DND-41 (cell line): Measurements from ENCODE around the gene TMTC2.

ENCODE experiments used
- EZH2 ChIP-seq: IDR thresholded peaks from 3 replicates; pipeline ENCODE4 v1.6.1; 2012; ENCODE audit warnings: borderline replicate concordance, low read depth, mild to moderate bottlenecking, moderate library complexity, low read length, inconsistent platforms; ENCODE audit not compliant: severe bottlenecking
- TF ChIP-seq, protein P1 (sequence below): IDR thresholded peaks from 2 replicates; pipeline ENCODE4 v1.5.1; 2012; ENCODE audit warnings: borderline replicate concordance, low read length, moderate library complexity, mild to moderate bottlenecking; ENCODE audit not compliant: poor library complexity, severe bottlenecking; ENCODE audit errors: extremely low read depth

DNA sequence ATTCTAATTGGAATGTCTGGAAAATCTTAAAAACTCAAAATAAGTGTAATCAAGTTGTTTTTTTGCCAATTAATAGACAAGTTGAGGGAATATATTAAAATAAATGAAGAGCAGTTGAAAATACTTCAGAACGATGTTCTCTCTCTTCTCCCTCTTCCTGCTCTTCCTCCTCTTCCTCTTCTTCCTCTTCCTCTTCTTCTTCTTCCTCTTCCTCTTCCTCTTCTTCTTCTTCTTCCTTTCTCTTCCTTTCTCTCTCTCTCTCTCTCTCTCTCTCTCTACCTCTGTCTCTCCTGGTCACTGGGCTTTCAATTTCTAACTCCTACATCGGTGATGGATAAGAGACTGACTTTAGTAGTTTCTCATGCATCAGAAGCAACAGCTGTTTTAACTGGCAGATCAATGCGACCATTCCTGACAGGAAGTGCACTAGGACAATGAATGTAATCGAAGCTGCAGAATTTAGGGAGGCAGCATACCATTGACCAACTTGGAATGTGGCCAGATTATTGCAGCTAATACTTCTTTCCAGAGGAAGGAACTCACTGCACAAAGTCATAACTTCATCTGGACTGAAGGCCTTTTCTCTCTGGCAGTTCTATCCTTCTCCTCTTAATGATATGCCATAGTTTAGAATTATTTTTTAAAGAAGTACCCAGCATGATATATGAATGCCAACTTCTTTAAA is 13.8 kb upstream of the TMTC2 start:
- TF ChIP-seq, protein P1, sequence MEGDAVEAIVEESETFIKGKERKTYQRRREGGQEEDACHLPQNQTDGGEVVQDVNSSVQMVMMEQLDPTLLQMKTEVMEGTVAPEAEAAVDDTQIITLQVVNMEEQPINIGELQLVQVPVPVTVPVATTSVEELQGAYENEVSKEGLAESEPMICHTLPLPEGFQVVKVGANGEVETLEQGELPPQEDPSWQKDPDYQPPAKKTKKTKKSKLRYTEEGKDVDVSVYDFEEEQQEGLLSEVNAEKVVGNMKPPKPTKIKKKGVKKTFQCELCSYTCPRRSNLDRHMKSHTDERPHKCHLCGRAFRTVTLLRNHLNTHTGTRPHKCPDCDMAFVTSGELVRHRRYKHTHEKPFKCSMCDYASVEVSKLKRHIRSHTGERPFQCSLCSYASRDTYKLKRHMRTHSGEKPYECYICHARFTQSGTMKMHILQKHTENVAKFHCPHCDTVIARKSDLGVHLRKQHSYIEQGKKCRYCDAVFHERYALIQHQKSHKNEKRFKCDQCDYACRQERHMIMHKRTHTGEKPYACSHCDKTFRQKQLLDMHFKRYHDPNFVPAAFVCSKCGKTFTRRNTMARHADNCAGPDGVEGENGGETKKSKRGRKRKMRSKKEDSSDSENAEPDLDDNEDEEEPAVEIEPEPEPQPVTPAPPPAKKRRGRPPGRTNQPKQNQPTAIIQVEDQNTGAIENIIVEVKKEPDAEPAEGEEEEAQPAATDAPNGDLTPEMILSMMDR, result no peak
- no peak for TF ChIP-seq EZH2
